LNCaP clone FGC (cell line): ENCODE data around the gene CDK5R1.
"Not testable (repeated sequence)": the region's sequence is repeated elsewhere in the genome, so short reads cannot be mapped to it uniquely, and the experiment has no call there.

Experiments
- DNase-seq: peaks from one replicate; pipeline ENCODE4 v3.0.0-alpha.2; 2011; ENCODE audit warnings: low read depth
- H3K4me3 ChIP-seq: 2 replicates; pipeline ENCODE4 v1.5.1; 2011; ENCODE audit warnings: mild to moderate bottlenecking, low read depth, low read length, control low read depth
- CTCF ChIP-seq: IDR thresholded peaks from 2 replicates; pipeline ENCODE4 v1.5.1; 2012; ENCODE audit warnings: mild to moderate bottlenecking; ENCODE audit not compliant: control insufficient read depth, insufficient read depth; ENCODE audit errors: extremely low read depth

CDK5R1 gene

GRCh38 chr17:32520104-32520701 is 33.4 kb downstream of the CDK5R1 start:
- TF ChIP-seq CTCF, result no peak
- no peak for DNase-seq
- no peak overlapping the region for H3K4me3 ChIP-seq

- no peak overlapping the region for H3K4me3 ChIP-seq
- DNase-seq, result no peak
- no peak for TF ChIP-seq CTCF
Measured at GRCh38 chr17:32520737-32521404, 34.1 kb downstream of the CDK5R1 start.

GRCh38 chr17:32523017-32523680 is 36.4 kb downstream of the CDK5R1 start:
- H3K4me3 ChIP-seq, result no peak overlapping the region
- no peak for DNase-seq
- TF ChIP-seq CTCF, result no peak

- no peak overlapping the region for H3K4me3 ChIP-seq
- no peak for TF ChIP-seq CTCF
- no peak for DNase-seq
Measured at GRCh38 chr17:32523827-32524552, 37.2 kb downstream of the CDK5R1 start.

GRCh38 chr17:32524553-32524880 is 37.7 kb downstream of the CDK5R1 start:
- DNase-seq, H3K4me3 ChIP-seq: not testable (repeated sequence)

- TF ChIP-seq CTCF, result no peak
- H3K4me3 ChIP-seq, result no peak overlapping the region
- DNase-seq, result no peak
Measured at GRCh38 chr17:32525122-32525521, 38.3 kb downstream of the CDK5R1 start.

GRCh38 chr17:32527146-32527545 is 40.4 kb downstream of the CDK5R1 start:
- TF ChIP-seq CTCF, result no peak
- H3K4me3 ChIP-seq, result no peak overlapping the region
- DNase-seq, result no peak
